IPS-18c (cell line): ENCODE data around the gene CACHD1.

Source experiments
- H3K4me3 ChIP-seq: 2 replicates; pipeline ENCODE4 v1.7.0; 2013; ENCODE audit warnings: low read depth, mild to moderate bottlenecking, low read length, moderate library complexity; ENCODE audit not compliant: insufficient read depth
- H3K9me3 ChIP-seq: one replicate; pipeline ENCODE4 v1.6.1; 2013; ENCODE audit warnings: mild to moderate bottlenecking, low read length, moderate library complexity; ENCODE audit not compliant: control insufficient read depth, insufficient read depth

Gene CACHD1

DNA sequence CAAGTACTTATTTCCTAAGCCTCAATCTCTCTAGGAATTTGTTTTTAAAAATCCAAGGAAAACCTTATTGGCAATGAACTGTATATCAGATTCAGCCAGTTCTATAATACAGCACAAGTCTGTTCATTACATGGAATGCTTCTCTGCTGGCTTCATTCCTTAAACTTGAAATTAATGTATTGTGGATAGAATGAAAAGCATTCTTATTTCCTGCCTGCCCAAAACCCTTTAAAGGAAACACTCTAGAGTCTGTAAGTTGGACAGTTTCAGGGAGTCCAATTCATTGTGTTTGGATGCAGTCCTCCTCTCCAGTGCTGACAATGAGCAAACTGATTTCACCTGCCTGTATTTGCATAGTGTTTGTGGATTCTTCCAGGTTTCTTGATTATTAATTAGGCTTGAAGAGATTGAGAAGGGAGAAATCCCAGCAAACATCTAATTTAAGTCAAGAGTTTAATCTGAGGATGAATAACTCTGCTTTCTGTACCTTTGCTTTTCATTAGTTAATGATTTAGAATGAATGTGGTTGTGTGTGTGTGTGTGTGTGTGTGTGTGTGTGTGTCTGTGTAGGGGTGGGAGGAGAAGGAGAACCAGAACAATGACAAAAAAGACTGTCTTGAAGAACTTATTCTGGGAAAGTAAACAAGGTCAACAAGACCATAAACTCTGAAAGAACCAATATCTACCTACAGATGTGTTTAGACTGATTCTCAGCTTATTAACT lies 61.2 kb downstream of the CACHD1 start:
- Histone ChIP-seq H3K4me3 (no peak overlapping the region), H3K9me3 (no peaks in the 10 kb centered on the region)

DNA sequence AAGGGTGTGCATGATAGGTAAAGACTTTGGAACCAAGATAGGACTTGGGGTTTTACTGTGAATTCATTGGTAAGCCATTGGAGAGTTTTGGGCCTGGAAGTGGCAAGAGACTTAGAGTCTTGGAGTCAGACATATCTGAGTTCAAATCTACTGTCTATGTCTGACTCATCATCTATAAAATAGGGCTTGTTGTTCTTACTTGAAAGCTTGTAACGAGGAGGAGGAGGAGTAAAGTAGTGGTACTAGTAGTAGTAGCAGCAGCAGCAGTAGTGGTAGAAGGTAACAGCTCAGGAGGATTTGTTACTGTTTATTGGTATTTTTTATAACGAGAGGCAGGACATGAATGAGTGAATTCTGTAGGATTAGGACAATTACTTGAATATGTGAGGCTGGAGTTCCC lies 62.7 kb downstream of the CACHD1 start:
- no peak overlapping the region for H3K4me3 ChIP-seq
- no peaks in the 10 kb centered on the region for H3K9me3 ChIP-seq

DNA sequence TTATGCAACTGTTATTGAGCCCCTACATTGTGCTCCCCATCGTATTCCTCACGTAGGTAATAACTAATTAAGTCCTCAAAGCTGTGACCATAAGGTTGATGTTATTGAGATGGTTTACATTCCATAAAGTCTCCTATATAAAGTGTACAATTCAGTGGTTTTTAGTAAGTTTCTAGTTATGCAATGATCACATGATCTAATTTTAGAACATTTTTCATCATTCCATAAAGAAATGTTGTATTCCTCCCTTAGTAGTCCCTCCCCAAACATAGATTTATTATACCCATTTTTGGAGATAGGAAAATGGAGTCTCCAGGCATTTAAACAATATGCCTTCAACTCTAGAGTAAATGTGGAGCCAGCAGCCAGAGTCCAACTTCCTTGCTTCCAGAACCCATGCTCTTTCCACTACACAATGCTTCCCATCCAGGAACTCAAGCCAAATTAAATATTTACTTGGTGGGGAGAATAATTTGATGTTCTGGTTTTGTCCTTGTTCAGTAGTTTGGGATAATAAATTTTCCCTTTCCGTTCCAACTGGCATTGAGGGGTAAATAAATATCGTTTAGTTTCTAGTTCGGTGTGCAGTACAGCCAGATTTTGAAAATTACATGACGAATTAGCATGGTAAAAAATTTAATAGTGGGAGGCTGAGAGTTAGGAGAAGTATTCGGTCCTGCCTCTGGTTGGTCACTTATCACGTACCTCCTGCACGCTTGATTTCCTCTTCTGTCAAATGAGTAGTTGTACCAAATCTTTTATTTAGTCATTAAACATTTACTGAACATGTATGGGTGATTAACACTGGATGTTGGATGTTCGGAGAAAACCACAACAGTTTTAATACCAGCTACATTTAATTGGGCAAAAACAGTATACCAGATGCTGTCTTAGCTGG lies 66.3 kb downstream of the CACHD1 start:
- Histone ChIP-seq H3K4me3 (no peak overlapping the region), H3K9me3 (no peaks in the 10 kb centered on the region)

DNA sequence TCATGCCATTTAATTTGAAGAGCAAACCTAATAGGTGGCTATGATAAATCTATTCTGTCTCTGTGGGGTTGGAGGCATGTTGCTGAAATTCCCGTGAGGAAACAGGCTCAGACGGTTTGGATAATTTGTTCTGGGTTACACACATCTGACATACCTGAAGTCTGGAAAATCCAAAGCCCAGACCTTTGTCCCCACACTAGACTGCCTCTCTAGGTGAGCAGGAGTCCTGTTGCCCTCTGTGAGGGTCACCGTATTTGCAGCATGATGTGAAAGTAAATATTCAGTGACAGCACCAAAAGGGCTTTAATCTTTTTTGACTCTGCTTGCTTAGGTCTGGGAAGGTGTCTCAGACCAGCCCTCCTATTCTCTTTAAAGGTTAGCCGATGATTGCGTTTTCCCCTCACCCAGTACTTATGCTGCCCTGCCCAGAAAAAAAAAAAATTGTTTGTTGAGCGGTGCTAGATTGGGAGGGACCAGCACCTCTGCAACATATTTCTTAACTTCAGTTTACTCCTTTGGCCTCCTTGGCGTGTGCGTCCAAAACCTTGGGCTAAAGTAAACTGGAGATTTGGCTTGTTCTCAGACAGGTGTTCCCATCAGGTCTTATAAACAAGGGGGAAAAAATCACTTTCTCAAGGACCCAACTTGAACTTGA lies 67.0 kb downstream of the CACHD1 start:
- H3K9me3 ChIP-seq, result no peaks in the 10 kb centered on the region
- H3K4me3 ChIP-seq, result no peak overlapping the region

DNA sequence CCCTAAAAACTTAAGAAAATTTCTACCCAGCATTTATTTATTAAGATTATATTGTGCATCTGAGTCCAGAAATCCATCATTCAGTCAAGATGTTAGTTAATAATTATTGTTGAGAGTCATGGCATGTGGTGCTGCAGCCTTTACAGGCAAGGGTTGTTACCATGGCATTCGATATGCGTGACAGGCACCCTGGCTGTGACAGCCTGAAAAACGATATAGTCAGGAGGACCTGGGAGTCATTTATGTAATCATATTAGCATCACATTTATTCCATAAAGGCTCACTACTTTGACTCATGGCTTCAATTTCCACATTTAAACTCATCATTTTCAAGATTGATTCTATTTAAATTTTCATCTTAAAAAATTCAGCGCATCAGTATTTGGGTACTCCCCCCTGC lies 68.0 kb downstream of the CACHD1 start:
- no peak overlapping the region for H3K4me3 ChIP-seq
- no peaks in the 10 kb centered on the region for H3K9me3 ChIP-seq

DNA sequence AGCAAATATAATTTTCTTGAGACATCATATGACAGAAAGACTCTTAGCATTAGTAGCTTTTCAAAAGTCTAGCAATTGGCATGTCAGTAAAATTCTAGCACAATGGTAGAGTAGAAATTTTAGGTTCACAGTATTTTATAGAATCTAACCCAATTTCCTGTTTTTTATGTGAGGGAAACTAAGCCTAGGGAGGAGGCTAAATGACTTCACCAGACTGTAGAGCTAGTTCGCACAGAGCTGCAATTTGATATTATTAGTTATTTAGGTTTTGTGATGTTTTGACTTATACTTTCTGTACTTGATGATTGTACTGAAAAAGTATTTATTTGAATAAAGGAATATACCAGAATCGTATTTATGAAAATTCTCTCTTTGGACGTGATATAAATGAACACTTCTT lies 68.5 kb downstream of the CACHD1 start:
- no peak overlapping the region for H3K4me3 ChIP-seq
- H3K9me3 ChIP-seq, result no peaks in the 10 kb centered on the region

DNA sequence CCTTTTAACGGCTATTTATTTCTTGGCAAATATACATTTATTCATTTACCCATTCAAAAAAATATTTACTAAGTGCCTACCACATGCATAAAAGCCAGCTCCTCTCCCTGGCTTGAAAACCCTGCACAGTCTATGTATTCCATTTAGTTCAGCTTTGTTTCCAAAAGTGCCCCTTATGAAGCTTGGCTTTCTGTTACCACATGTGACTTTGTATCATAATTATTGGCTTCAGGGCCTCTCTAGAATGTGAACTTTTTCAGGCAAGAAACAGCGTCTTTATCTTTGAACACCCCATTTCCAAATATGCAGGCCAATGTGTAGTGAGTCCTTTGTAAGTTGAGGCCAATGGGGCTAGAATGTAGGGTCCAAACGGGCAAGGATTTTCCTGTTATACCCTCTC lies 69.4 kb downstream of the CACHD1 start:
- Histone ChIP-seq H3K4me3 (no peak overlapping the region), H3K9me3 (no peaks in the 10 kb centered on the region)

DNA sequence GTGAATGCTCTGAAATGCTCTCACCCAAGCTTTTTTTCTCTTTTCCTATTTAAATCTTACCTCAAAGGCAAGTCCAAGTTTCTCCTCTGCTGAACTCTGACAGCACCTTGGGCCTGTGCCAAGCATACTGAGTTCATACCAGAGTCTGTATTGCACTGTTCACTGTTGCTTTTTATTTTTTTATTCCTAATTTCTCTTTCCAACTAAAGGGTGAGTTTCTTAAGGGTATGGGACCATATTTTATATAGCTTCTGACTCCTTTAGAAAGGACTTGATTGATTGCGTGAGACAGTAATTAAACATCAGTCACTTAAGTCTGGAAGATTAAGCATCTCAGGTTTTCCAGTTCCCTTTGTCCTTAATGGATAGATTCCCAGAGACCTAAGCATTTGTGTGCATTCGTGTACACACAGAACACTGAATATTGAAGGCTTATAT lies 69.9 kb downstream of the CACHD1 start:
- Histone ChIP-seq H3K9me3 (no peaks in the 10 kb centered on the region), H3K4me3 (no peak overlapping the region)

DNA sequence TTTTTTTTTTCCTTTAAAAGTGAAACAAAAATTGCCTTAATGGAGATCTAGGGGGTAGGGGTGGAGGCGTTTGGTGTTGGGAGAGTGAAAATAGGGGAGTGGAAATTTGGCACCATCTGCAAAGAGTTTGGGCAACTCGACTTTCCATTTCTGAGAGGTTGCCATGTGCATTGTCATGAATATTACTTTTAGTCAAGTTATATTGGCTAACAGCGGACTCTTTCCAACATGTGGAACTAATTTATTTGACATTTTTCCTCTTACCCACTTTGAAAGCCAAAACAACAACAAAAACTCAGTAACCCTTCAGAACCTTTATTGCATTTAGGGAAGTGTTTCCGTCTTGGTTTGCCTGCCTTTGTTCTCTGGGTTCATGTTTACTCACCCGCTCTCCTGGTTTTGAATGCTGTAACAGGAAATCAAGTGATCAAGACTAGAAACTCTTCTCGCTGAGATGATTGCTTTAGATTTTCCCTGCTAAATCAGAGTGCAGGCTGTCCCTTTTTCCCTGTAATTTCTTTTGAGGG lies 70.4 kb downstream of the CACHD1 start:
- Histone ChIP-seq H3K9me3 (no peaks in the 10 kb centered on the region), H3K4me3 (no peak overlapping the region)

DNA sequence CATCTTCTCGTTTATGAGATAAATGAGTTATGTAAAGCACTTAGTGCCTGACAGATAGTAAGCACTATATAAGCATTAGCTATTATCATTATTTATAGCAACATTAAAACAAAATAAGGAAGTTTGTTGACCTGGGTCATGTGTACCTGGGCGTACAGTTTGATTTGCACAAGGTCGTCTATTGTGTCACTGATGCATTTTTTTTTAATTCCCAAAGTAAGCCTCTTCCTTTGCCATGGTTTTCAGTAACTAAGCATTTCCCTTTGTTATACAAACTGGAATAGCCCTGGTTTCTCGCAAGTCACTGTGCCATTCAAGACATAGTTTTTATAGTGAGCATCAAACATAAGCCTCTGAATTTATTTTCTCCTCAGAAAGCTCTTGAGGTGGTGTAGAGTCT lies 72.2 kb downstream of the CACHD1 start:
- no peak overlapping the region for H3K4me3 ChIP-seq
- no peaks in the 10 kb centered on the region for H3K9me3 ChIP-seq

DNA sequence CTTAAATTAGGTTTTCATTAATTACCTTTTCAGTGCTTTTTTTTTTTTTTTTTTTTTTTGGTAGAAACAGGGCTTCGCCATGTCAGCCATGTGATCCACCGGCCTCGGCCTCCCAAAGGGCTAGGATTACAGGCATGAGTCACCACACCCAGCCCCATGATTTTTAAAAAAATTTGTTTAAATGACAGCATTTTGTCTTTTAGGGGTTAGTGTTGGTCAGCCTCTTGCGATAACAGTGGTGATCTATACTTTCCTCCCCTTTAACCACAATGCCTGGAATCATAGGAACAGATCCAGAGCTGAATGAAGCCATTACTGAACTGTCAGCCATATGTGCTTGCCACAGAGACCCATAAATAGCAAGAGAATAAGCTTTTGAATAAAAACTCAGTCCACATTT lies 73.9 kb downstream of the CACHD1 start:
- Histone ChIP-seq H3K4me3 (no peak overlapping the region), H3K9me3 (no peaks in the 10 kb centered on the region)

DNA sequence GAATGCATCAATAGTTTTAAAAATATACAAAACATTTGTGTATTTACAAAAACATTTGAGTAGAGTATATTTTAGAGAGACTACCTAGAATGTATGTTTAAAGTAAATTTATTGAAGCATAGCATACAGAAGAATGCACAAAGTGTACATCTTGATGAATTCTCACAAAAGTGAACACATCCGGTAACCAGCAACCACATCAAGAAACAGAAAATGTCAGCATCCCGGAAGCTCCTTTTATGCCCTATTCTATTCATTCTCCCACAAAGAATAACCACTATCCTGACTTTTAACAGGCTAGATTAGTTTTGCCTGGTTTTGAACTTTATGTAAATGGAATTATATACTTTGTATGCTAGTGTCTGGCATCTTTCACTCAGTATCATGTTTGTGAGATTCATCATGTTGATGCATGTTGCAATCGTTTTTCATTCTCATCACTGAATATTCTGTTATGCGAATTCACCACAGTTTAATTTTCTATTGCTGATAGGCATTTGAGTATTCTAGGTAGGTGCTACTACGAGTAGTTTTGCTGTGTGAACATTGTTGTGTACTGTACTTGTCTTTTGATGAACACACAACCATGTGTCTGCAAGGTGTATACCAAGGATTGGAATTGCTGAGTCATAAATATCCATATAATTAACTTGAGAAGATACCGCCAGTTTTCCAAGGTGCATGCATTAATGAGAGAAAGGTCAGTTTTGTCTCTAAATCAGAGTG lies 75.4 kb downstream of the CACHD1 start:
- Histone ChIP-seq H3K4me3 (no peak overlapping the region), H3K9me3 (no peaks in the 10 kb centered on the region)

DNA sequence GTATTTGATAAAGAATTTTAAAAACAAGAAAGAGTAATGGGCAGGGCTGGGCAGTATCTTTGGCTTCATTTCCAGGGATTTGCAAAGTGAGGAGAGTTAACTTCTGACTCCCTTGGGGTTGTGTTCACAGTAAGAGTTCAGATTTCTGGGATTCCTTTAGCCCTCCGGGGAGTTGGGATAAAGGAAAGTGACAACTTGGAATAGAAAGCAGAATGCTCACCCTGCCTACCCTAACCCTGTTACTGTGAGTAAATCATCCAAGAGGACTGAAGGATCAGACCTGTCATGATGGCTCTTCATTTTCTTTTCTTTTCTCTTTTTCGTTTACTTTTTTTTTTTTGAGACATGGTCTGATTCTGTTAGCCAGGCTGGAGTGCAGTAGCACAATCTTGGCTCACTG lies 76.1 kb downstream of the CACHD1 start:
- no peak overlapping the region for H3K4me3 ChIP-seq
- H3K9me3 ChIP-seq, result no peaks in the 10 kb centered on the region

DNA sequence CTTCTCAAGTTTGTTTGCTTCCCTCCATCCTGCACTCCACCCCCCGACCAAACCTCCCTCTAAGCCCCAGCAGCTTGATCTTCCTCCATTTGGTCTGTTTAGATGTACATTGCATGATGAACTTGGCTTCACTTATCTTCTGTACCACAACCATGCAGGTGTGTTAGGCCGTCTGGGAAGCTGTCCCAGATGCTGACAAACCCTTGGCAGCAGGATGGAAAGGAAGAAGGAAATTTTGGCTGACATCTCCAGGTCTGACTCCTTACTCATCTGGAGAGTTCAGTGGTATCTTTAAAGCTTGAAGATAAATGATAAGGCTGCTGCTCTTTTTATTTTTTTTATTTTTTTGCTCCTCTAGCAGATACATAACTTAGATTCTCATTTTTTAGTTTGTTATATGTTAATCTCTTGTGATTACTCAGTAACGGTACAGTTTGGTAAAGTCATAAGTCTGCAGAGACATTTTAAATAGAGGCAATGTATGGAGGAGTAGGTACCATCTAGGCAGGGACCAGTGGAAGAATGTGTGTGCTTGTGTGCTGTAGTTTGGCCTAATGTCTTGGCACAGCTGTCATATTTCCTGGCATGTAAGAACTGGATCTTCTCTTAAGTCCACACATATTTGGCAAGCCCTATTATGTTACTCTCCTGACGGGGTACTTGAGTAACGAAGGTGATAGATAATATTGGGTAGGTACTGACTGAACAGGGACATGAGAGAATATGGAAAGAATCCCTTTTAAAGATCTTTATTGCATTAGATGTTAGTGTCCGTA lies 79.7 kb downstream of the CACHD1 start:
- H3K9me3 ChIP-seq, result no peaks in the 10 kb centered on the region
- no peak overlapping the region for H3K4me3 ChIP-seq

DNA sequence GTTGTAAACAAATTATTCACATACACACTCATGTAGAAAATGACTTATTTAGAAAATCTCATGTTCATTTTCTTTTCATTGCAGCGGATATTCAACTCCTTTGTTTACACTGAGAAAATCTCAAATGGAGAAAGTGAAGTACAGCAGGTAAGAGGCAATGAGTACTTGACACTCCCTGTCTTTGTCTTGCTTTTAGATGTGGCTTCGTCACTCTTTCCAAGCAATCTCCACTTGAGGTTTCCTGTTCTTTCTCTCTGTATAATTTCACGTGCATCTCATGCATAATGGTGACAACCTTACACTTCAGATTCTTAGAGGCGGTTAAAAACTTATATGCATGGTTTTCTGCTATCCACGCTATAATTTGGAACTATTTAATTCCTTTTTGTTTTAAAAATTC lies 80.6 kb downstream of the CACHD1 start:
- no peaks in the 10 kb centered on the region for H3K9me3 ChIP-seq

DNA sequence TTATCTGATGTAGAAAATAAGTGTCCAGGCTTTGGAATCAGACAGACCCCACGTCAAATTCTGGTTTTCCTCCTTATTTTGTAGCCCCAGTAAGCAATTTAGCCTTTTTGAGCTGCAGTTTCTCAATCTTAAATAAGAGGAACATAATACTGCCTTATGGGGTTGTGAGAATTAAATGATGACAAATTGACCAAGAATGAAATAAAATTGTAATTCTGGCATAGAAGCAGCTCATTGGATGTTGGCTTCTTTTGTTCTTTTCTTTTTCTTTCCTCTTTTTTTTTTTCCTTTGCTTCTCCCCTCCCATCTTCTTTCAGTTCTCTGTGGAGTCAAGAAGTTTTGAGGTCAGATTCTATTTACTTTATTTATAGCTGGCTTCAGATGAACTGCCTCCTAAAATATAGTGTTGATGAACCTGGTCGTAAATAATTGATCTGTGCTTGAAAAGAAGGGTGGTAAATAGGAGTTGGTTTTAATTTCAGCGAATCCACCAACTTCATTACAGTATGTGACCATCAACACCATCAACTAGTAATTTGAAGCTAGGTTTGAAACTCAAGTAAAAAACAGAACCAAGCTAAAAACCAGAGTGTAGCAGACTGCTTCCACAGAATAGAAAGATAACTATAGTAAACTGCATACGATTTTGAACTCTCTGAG lies 81.1 kb downstream of the CACHD1 start:
- H3K4me3 ChIP-seq, result no peak overlapping the region
- H3K9me3 ChIP-seq, result no peaks in the 10 kb centered on the region

More for the DNA sequence above, 80.6 kb downstream of the CACHD1 start:
- H3K4me3 ChIP-seq, result no peak overlapping the region
